Stimulated activated CD8-positive, alpha-beta memory T cell treated with anti-CD3 and anti-CD28 coated beads, Interleukin-12 subunit alpha, Interleukin-12 subunit beta, amount 100 ng/mL, for 4 hours (primary cell): ENCODE measurements around the gene UXT.
"Not testable (repeated sequence)": the region's sequence is repeated elsewhere in the genome, so short reads cannot be mapped to it uniquely, and the experiment has no call there.

Source experiments
- DNase-seq: peaks from one replicate; pipeline ENCODE4 v3.0.0-alpha.2; 2020; ENCODE audit warnings: low read depth

The UXT gene

GRCh38 chrX:47658684-47659420 lies at the start of gene UXT:
Gene UXT, minus strand, starts transcription at chrX:47659180. Its CDS starts 253 bp downstream, at chrX:47658927.
- DNase-seq = peak; percentile 78

GRCh38 chrX:47707031-47707780 lies 48.2 kb upstream of the UXT start:
- DNase-seq = no peak

GRCh38 chrX:47706575-47706974 lies 47.6 kb upstream of the UXT start:
- no peak for DNase-seq

GRCh38 chrX:47704736-47705135 lies 45.8 kb upstream of the UXT start:
- DNase-seq = no peak

- no peak for DNase-seq
Measured at GRCh38 chrX:47697181-47697580, 38.2 kb upstream of the UXT start.

GRCh38 chrX:47690175-47690574 lies 31.2 kb upstream of the UXT start:
- no peak for DNase-seq

- no peak for DNase-seq
Measured at GRCh38 chrX:47687263-47687662, 28.3 kb upstream of the UXT start.

- DNase-seq = no peak
Measured at GRCh38 chrX:47683829-47684205, 24.8 kb upstream of the UXT start.

GRCh38 chrX:47683184-47683828 lies 24.3 kb upstream of the UXT start:
- no peak for DNase-seq

GRCh38 chrX:47675959-47676859 lies 17.2 kb upstream of the UXT start:
- not testable (repeated sequence) for DNase-seq

GRCh38 chrX:47674776-47675175 lies 15.8 kb upstream of the UXT start:
- DNase-seq = no peak

- DNase-seq = not testable (repeated sequence)
Measured at GRCh38 chrX:47665797-47666196, 6.8 kb upstream of the UXT start.

- DNase-seq = no peak
Measured at GRCh38 chrX:47664737-47665136, 5.8 kb upstream of the UXT start.

- no peak for DNase-seq
Measured at GRCh38 chrX:47662144-47662657, 3.2 kb upstream of the UXT start.

GRCh38 chrX:47661539-47661938 lies 2.6 kb upstream of the UXT start:
- DNase-seq = no peak

- no peak for DNase-seq
Measured at GRCh38 chrX:47659421-47659726, 394 bp upstream of the UXT start.

GRCh38 chrX:47658301-47658683 lies 688 bp downstream of the UXT start:
- DNase-seq = no peak

GRCh38 chrX:47651043-47651905 lies 7.7 kb downstream of the UXT start:
- no peak for DNase-seq

GRCh38 chrX:47650164-47651042 lies 8.6 kb downstream of the UXT start, which contains the start of gene ELK1:
Gene ELK1, minus strand, starts transcription at chrX:47650563. Its CDS starts 9,122 bp downstream, at chrX:47641441.
- peak; percentile 72 for DNase-seq

- no peak for DNase-seq
Measured at GRCh38 chrX:47649781-47650163, 9.2 kb downstream of the UXT start.
